GM12878 (cell line): ENCODE measurements around the gene PIK3C2B. TPM values are rescaled to one million over a fixed set of nuclear protein-coding genes. Genes with fewer than 3 reads are reported as not detected.

Experiments used
- BACH1 ChIP-seq: fragments of 450-650 bp; IDR thresholded peaks from 2 replicates; pipeline ENCODE4 v1.6.1; 2017; ENCODE audit warnings: mild to moderate bottlenecking, borderline replicate concordance
- BCL11A ChIP-seq: IDR thresholded peaks from 2 replicates; pipeline ENCODE4 v1.6.1; 2011; ENCODE audit warnings: low read depth, low read length
- CEBPZ ChIP-seq: fragments of 150-350 bp; IDR thresholded peaks from 2 replicates; pipeline ENCODE4 v1.6.1; 2016; ENCODE audit warnings: low read depth, low read length
- FOXM1 ChIP-seq: IDR thresholded peaks from 2 replicates; pipeline ENCODE4 v1.6.1; 2012; ENCODE audit warnings: low read depth, mild to moderate bottlenecking, inconsistent platforms, low read length, moderate library complexity
- IRF3 ChIP-seq: fragments of 450-650 bp; IDR thresholded peaks from 2 replicates; pipeline ENCODE4 v1.6.1; 2014; ENCODE audit warnings: mild to moderate bottlenecking
- IRF5 ChIP-seq: fragments of 450-650 bp; IDR thresholded peaks from 2 replicates; pipeline ENCODE4 v1.6.1; 2017; ENCODE audit warnings: borderline replicate concordance
- MAX ChIP-seq: IDR thresholded peaks from 2 replicates; pipeline ENCODE4 v1.6.1; 2012; ENCODE audit warnings: low read depth, low read length, improper control_type of control experiment
- MTA3 ChIP-seq: IDR thresholded peaks from 2 replicates; pipeline ENCODE4 v1.6.1; 2012; ENCODE audit warnings: low read length, inconsistent platforms, borderline replicate concordance
- NBN ChIP-seq: fragments of 450-650 bp; IDR thresholded peaks from 2 replicates; pipeline ENCODE4 v1.6.1; 2016
- NR2F1 ChIP-seq: fragments of 450-650 bp; conservative IDR thresholded peaks from 2 replicates; pipeline ENCODE4 v1.6.1; 2017; ENCODE audit warnings: mild to moderate bottlenecking
- PAX8 ChIP-seq: fragments of 450-650 bp; IDR thresholded peaks from 2 replicates; pipeline ENCODE4 v1.6.1; 2017; ENCODE audit warnings: mild to moderate bottlenecking, moderate library complexity
- RAD21 ChIP-seq: IDR thresholded peaks from 2 replicates; pipeline ENCODE4 v1.6.1; 2011; ENCODE audit warnings: mild to moderate bottlenecking, low read depth, low read length, moderate library complexity; ENCODE audit not compliant: insufficient read depth
- RELB ChIP-seq: fragments of 450-650 bp; IDR thresholded peaks from 2 replicates; pipeline ENCODE4 v1.6.1; 2017; ENCODE audit warnings: low read depth, mild to moderate bottlenecking, moderate library complexity
- SKIL ChIP-seq: fragments of 450-650 bp; IDR thresholded peaks from 2 replicates; pipeline ENCODE4 v1.6.1; 2017; ENCODE audit warnings: mild to moderate bottlenecking, low read depth, inconsistent platforms; ENCODE audit not compliant: poor library complexity, severe bottlenecking
- SMAD5 ChIP-seq: IDR thresholded peaks from 2 replicates; pipeline ENCODE4 v1.6.1; 2016; ENCODE audit warnings: antibody characterized with exemption, low read depth
- SPI1 ChIP-seq: IDR thresholded peaks from 2 replicates; pipeline ENCODE4 v1.6.1; 2011; ENCODE audit warnings: low read depth, mild to moderate bottlenecking, low read length, moderate library complexity, borderline replicate concordance; ENCODE audit not compliant: insufficient read depth
- TCF12 ChIP-seq: IDR thresholded peaks from 2 replicates; pipeline ENCODE4 v1.6.1; 2011; ENCODE audit warnings: low read depth, mild to moderate bottlenecking, low read length
- TCF3 ChIP-seq: IDR thresholded peaks from 2 replicates; pipeline ENCODE4 v1.6.1; 2012; ENCODE audit warnings: low read depth, mild to moderate bottlenecking, low read length, borderline replicate concordance; ENCODE audit not compliant: insufficient read depth
- YBX1 ChIP-seq: fragments of 450-650 bp; IDR thresholded peaks from 2 replicates; pipeline ENCODE4 v1.6.1; 2016; ENCODE audit warnings: antibody characterized with exemption
- ZBED1 ChIP-seq: IDR thresholded peaks from 2 replicates; pipeline ENCODE4 v1.6.1; 2016; ENCODE audit warnings: borderline replicate concordance
- polyA plus RNA-seq, 11 experiments: library from polyadenylated mRNA; depleted of rRNA in 4 of 11; unstranded in 6 of 11; stranded (reverse) in 5 of 11; fragments of >200 nt; fragmentation: Nextera tagmentation in 4 of 11; fragmentation: Illumina TruSeq in 1 of 11; extraction: Ambion mirVana in 4 of 11; extraction: Trizol in 1 of 11; gene quantifications; 1 replicate in 1 of 11; 2 replicates in 10 of 11; pipeline versions ENCODE4 v1.2.1 to v1.2.3, GENCODE V29; 2011 to 2016; ENCODE audit warnings: inconsistent platforms in 2 of 11, missing spikeins in 2 of 11, low read depth in 1 of 11
- total RNA-seq, 4 experiments: library from RNA; depleted of rRNA in 3 of 4; stranded (reverse); fragments of >200 nt in 3 of 4; fragmentation: Illumina TruSeq in 1 of 4; extraction: Trizol in 1 of 4; gene quantifications; 2 replicates each; pipeline versions ENCODE4 v1.2.1 to v1.2.3, GENCODE V29; 2013 to 2021

The PIK3C2B gene
- total and polyA plus RNA-seq, 10 of the 15 experiments (the other 5 are each of a cell fraction or from before 2014, with no cell fraction given) = 2.2 to 38.1 (median 11.4) TPM

- TF ChIP-seq IRF5 (no peak), SKIL (peak; percentile 79), RAD21 (peak; percentile 47), SPI1 (0 out of 2 replicates have a peak, but pooled peaks have one; percentile 20), ZBED1 (no peak), NBN (peak; percentile 94), YBX1 (no peak), SMAD5 (0 out of 2 replicates have a peak, but pooled peaks have one; percentile 16), TCF3 (0 out of 2 replicates have a peak, but pooled peaks have one; percentile 13), RELB (no peak; the same call in 1 of the 2 replicates), TCF12 (no peak), MTA3 (no peak), PAX8 (no peak), CEBPZ (no peak), MAX (peak; percentile 66; the same call in 1 of the 2 replicates), BCL11A (0 out of 2 replicates have a peak, but pooled peaks have one; percentile 17), BACH1 (peak; percentile 70), NR2F1 (peak; percentile 49; the same call in 1 of the 2 replicates), IRF3 (no peak), FOXM1 (no peak)
These were observed at the start of gene PIK3C2B (continued) for GRCh38 chr1:204494281-204495077.
